GM18951 (cell line): ENCODE data around the gene CEP112.
"Not testable (repeated sequence)": the region's sequence is repeated elsewhere in the genome, so short reads cannot be mapped to it uniquely, and the experiment has no call there.

ENCODE experiments used
- POLR2A ChIP-seq: IDR thresholded peaks from 4 replicates; pipeline ENCODE4 v1.6.1; 2011; ENCODE audit warnings: mild to moderate bottlenecking; ENCODE audit not compliant: insufficient read length, insufficient read depth; ENCODE audit errors: extremely low read depth
- in situ Hi-C: fragments of 300-500 bp; cut with MboI; formaldehyde crosslinking; loops from one replicate; pipeline ENCODE4 v1.12.0; 2022; ENCODE audit warnings: low sequenced_read_pairs, mixed read lengths, inconsistent platforms; ENCODE audit not compliant: unreplicated experiment

The CEP112 gene

GRCh38 chr17:66123163-66123562 lies 68.8 kb downstream of the CEP112 start:
- in situ Hi-C loops = no loop called here

DNA sequence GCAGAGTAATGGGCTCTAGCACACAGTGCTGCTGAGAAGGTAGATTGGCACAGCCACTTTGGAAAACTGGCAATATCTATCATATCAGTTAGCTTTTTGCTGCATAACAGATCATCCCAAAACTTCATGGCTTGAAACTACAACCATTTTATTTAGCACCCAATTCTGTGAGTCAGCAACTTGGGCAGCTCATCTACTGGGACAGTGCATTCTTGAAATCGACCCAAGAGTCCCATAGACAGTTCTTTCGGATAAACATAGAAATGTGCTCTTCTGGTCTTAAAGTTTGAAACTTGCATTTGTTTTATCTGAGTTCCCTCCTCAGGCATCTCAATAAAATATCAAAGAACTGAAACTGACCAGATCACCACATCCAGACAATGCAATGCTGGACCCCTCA lies 76.7 kb downstream of the CEP112 start:
- in situ Hi-C loops = no loop called here
- TF ChIP-seq POLR2A = no peak

More at GRCh38 chr17:66123163-66123562, 68.8 kb downstream of the CEP112 start:
- no peak for TF ChIP-seq POLR2A

DNA sequence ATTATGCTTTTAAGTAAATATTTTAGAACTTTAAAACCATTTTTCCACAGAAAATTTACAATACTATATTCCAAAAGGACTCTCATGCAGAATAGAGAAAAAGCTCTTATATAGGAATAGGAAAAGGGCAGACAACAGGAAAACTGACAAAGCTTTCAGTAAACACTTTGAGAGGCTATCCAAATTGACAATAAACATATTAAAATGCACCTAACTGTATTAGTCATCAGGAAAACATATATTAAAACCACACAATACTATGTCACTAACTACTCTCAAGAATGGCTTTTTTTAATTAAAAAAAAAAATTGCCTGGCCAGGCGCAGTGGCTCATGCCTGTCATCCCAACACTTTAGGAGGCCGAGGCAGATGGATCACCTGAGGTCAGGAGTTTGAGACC lies 77.3 kb downstream of the CEP112 start:
- in situ Hi-C loops = no loop called here
- TF ChIP-seq POLR2A = no peak

- in situ Hi-C loops = no loop called here
- no peak for TF ChIP-seq POLR2A
These were observed 84.2 kb downstream of the CEP112 start for GRCh38 chr17:66107731-66108130.

DNA sequence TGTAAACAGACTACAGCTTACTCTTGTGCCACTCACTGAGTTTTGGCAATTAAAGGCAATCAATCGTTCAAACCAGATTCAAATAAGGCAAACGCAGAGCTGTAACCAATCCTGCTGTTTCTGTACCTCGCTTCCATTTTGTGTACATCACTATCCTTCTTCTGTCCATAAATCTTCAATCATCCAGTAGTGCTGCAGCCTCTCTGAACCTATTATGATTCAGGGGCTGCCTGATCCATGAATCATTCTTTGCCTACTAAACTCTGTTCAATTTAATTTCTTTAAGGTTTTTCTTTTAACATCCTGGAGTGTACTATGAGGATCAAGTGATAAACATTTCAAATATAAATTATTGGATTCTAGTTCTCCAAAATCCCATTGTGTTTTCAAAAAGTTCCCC lies 93.9 kb downstream of the CEP112 start:
- TF ChIP-seq POLR2A = no peak
- in situ Hi-C loops = no loop called here

GRCh38 chr17:66094727-66095126 lies 97.2 kb downstream of the CEP112 start:
- in situ Hi-C loops = no loop called here
- no peak for TF ChIP-seq POLR2A

DNA sequence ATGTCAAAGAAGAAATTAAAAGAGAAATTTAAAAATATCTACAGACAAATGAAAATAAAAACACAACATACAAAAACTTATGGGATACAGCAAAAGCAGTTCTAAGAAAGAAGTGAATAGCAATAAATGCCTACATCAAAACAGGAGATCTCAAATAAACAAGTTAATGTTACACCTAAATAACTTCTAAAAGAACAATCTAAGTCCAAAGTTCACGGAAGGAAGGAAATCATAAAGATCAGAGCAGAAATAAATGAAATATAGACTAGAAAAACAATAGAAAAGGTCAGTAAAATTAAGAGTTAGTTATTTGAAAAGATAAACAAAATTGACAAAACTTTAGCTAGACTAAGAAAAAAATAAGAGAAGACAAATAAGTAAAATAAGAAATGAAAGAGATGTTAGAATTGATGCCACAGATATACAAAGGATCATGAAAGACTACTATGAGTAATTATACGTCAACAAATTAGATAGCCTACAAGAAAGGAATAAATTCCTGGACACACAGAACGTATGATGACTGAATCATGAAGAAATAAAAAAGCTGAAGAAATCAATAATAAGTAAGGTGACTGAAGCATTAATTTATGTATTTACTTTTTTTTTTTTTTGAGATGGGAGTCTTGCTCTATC lies 100.4 kb downstream of the CEP112 start:
- in situ Hi-C loops = no loop called here
- TF ChIP-seq POLR2A = no peak

GRCh38 chr17:66089764-66090163 lies 102.2 kb downstream of the CEP112 start:
- in situ Hi-C loops = no loop called here
- no peak for TF ChIP-seq POLR2A

DNA sequence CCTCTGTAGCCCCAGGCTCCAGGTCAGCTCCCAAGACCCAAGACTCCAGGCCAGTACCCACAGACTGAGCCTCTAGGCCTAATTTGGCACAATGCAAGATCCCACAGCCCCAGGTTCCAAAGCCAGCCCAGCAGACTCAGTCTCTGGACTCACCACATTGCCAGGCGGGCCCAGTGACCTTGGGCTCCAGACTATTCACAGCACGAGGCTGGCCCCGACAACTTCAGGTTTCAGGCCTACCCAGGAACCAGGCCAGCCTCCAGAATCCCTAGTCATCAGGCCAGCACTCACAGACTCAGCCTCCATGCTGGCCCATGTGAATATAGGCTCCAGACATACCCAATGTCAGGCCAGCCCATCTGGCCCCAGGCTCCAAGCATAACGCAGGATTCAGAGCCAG lies 103.8 kb downstream of the CEP112 start:
- in situ Hi-C loops = no loop called here
- TF ChIP-seq POLR2A = no peak

GRCh38 chr17:66087073-66087472 lies 104.9 kb downstream of the CEP112 start:
- no peak for TF ChIP-seq POLR2A
- in situ Hi-C loops = no loop called here

DNA sequence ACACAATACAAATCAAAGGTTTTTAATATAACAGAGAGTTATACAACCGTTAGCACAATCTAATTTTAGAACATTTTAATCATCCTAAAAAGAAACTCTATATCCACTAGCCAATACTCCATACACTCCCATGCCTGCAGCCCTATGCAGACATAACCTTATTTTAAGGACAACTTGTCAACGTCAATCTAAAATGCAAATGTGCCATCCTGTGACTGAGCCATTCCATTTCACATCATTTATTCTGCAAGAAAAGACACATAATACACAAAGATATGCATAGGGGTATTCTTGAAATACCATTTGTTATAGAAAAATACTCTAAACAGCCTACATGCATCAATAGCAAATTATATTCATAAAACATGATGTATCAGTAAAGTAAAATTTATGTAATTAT lies 106.7 kb downstream of the CEP112 start:
- in situ Hi-C loops = no loop called here
- TF ChIP-seq POLR2A = no peak

DNA sequence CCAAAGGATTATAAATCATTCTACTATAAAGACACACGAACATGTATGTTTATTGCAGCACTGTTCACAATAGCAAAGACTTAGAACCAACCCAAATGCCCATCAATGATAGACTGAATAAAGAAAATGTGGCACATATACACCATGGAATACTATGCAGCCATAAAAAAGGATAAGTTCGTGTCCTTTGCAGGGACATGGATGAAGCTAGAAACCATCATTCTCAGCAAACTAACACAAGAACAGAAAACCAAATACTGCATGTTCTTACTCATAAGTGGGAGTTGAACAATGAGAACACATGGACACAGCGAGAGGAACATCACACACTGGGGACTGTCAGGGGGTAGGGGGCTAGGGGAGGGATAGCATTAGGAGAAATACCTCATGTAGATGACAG lies 111.3 kb downstream of the CEP112 start:
- in situ Hi-C loops = not testable (repeated sequence)

- in situ Hi-C loops = no loop called here
- no peak for TF ChIP-seq POLR2A
These were observed 115.3 kb downstream of the CEP112 start for GRCh38 chr17:66076546-66077190.

DNA sequence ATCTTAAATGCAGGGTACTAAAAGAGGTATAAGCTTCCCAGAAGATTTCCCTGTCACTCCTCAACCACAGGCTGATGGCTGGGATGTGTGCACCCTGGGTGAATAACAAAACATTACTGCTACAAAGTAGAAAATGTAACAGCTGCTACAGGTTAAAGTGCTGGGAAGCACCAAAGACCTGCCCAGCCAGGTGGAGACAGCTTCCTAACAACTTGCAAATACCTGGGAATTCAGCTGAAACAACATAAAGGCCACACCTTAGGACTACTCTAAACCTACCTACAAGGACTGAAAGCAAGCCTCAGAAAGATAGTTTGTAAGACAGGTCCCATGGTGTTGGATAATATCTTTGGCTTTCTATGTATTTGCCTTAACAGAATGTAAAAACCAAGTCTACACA lies 118.5 kb downstream of the CEP112 start:
- in situ Hi-C loops = no loop called here
- TF ChIP-seq POLR2A = no peak
